HG03108 (cell line): ENCODE measurements around the gene UNC13B.
"Not testable (repeated sequence)": the region's sequence is repeated elsewhere in the genome, so short reads cannot be mapped to it uniquely, and the experiment has no call there.

Experiments used
- ATAC-seq: cut with Tn5 transposase; IDR thresholded peaks from one replicate; pipeline ENCODE4 v1.9.1; 2021; ENCODE audit warnings: moderate library complexity; ENCODE audit not compliant: unreplicated experiment

The UNC13B gene

DNA sequence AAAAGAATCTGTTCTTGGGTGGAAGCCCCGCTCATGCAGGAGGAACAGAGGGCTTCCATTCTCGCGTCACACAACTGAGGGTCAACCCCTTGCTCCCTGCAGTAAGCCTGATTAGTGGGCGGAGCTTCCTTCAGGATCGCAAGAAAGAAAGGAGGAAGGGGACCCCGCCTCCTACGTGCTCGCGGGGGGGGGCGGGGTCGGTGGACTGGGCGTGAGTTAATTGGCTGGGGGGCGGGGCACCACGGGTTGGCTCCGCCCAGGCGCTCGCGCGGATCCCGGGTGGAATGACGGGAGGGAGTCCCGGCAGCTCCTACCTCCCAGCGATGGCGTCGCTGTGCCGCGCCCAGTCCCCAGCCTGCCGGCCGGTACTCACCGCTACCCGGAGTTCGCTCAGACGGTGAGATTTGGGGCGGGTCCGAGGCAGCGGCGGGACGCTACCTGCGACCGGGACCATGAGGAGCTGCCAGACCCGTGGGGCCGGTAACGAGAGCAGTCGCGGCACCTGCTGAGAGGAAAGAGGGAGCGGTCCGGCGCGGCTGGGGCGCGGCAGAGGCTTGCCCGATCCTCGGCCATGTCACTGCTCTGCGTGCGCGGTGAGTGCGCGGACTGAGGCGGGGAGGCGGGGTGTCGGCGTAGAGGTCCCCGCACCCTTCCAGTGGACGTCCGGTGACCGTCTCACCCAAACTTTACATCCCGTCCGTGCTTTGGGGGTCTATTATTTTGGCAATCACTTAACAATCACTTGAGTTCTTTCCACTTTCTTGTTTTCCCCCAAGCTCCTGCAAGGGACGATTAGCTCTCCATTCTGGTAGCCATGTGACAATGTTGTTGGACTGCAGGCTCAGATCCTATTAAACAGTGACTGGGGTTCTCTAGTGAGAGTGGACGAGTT, at the start of gene UNC13B:
TSS of gene UNC13B (plus strand) at position 297 of the 892 bp plus-strand sequence. CDS start at position 572, 275 bp downstream.
- ATAC-seq, result peak; percentile 61

DNA sequence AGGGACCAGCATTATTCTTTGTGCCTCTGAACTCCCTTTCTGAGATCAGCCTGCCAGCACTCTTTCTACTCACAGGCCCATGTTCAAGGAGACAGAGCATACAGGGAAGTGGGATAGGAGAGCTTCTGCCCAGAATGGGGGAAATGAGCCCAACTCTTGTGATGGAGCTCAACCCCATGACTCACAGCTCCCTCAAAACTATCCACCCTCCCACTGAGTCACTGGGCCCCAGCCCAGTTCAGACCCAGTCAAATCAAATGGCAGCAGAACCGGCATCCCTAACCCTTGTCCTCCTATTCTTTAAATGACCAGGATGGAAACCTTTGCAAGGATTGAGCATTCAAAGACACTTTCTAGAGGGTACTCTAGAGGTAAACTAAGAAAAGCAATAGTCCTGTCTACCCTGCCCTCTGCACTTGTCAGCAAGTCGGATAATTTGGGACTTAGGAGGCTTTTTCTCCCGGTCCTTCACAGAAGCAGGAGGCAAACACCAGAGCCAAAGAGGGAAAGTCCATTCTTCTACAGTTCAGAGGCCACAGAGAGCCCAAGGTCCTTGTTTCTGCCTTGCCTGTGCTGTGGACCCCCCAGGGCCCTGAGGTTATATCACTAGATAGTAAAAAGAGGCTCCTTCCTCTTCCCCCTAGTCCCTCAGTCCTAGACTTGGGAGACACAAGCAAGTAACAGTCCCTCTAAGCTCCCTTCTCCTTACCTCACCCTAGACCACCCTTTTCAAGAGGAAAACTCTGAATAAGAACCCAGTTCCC, 49.4 kb upstream of the UNC13B start:
- no peak for ATAC-seq

DNA sequence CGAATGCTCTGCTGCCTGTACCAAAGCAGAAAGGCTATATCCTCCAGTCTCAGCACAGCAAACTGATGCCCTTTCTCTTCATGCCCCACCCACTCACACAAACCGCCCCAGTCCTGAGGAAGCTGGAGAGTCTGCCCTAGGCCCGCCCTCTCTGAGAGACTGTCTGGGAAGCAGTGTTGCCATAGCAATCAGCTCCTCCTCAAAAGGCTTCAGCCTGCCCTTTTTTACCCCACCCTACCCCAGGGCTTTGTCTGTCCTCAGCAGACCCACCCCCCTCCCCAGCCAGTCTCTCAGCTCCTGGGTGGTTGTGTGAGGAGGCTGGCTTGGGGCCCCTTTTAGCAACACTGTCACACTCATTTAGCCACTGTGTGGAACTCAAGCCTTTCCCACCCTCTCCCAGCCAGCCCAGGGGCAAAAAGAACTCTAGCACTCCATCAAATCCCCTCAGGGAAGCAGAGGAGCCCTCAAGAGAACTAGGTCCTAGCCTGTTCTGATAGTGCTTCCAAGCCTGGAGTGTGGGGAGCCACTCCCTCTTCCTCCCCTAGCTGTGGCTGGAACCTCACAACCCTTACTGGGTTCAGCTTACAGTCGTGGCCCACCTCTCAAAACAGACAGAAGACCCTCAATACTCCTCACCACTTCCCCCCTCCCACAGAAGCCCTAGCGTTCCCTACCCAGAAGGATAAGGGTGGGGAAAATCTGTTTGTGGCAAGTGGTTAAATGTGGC, 47.5 kb upstream of the UNC13B start:
- ATAC-seq, result no peak

DNA sequence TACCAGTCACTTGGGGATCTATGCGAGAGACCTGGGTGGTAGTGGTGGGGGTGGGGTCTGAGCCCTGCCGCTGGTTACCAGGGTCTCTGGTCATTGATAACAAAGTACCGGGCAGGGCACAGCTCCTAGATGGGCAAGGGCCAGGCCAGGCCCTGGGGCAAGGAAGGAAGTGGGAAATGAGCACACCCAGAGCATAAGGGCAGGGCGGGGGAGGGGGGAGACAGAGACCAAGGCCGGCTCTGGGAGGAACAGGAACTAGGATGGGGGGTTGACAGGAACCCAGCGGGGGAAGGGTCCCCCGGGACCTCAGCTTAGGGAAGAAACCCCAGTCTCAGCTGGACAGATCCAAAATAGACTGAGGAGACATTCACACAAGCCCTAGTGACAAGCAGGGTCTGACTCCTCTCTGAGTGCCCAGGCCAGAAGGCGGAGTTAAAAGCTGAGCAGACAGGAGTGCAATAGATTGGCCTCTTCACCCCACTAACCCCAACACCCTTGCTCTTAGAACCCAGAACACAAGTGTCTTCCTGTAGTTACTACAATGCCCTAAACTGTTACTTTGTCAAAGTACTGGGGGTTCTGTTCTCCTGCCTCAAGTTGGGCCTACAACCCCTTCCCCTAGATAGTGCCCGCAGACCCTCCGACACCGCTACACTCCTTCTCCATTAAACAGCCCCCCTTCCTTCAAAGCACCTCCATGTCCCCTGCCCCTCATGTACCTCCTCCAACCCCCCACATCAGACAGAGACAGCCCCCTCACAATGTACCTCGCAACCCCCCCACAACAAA, 46.8 kb upstream of the UNC13B start:
- ATAC-seq, result no peak

DNA sequence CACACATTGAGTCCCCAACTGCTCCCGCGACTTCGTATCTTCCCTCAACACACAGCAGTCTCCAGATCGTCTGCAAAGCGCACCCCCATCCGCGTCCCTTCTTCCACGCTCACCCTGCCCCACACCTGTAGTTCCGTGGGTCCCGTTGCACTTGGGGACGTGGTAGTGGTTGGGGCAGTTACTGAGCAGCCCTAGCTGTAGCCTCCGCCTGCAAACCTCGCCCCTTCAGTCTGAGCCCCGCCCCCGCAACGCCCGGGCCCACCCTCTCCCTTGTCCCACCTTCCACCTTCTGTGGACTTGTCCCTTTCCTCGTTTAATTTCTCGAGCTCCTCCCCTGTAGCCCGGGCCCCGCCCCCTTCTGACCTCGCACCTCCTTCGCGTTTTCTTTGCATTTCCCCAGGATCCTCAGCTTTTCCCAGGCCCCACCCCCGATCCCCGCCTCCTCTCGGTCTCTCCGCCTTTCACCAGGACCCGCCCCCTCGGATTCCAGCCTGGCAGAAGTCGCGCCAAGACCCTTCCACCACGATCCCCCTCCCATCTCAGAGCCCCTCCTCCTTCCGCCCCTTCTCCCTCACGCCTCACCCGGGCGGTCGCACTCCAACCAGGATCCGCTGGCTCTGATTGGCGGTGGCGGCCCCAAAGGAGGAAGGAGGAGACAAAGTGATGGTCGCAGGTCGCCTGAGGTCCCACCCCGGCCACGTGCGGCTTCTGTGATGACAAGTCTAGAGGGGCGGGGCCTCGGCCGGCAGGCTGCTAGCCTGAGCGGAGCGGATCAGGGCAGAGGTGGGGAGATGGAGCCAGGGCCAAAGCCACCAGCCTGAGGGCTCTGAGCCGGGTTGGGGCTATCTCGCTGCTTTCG, 45.9 kb upstream of the UNC13B start, which contains the start of gene ATOSB:
TSS of gene ATOSB (minus strand) at position 183 of the 859 bp plus-strand sequence. CDS start 7,588 bp downstream, outside the sequence.
- ATAC-seq, result peak; percentile 42

DNA sequence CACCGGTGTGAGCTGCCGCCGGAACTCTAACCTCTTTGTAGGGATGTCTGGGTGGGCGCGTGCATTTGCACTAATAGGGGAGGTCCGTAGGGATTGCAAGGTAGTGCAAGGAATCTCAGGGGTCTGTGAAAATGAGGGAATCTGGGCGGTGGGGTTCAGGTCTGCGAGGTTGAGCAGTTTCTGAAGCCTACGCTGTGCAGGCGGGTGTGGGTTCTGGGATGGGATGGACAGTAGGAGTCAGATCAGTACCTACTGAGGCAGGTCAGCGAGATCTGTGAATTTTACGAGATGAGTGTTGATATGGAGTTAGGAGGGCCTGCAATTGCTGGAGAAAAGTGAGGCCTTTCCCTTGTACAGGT, 45.3 kb upstream of the UNC13B start:
- ATAC-seq, result no peak

DNA sequence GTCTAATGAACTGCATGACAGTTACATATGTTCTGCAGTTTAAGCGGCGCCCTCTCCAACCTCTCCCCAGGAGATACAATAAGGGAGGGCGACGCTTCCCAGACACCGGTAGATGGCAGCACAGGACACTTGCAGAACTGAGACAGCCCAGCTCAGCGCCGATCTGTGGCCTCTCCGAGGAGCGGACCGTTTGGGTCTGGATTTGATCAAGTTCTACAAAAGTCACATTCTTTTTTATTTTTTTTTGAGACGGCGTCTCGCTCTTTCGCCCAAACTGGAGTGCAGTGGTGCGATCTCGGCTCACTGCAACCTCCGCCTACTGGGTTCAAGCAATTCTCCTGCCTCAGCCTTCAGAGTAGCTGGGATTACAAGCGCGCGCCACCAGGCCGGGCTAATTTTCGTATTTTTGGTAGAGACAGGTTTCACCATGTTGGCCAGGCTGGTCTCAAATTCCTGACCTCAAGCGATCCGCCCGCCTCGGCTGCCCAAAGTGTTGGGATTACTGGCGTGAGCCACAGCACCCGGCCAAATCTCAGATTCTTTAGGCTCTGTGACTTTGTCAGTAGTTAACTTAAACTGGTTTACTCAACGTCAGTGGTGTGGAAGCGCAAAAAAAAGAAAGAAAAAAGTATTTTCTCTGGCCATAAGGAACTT, 44.8 kb upstream of the UNC13B start:
- peak; percentile 42 for ATAC-seq

DNA sequence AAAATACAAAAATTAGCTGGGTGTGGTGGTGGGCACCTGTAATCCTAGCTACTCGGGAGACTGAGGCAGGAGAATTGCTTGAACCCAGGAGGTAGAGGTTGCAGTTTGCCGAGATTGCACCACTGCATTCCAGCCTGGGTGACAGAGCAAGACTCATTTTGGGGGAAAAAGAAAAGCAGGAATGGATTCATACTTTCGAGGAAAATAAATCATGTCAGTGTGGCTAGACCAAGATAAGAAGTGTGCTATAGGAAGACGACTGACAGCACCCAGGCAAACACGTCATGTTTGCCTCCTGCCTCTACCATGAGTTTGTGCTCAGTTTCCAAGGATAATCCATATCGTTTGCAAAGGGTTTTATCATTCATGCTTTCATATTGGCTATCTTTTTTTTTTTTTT, 26.9 kb upstream of the UNC13B start:
- no peak for ATAC-seq

DNA sequence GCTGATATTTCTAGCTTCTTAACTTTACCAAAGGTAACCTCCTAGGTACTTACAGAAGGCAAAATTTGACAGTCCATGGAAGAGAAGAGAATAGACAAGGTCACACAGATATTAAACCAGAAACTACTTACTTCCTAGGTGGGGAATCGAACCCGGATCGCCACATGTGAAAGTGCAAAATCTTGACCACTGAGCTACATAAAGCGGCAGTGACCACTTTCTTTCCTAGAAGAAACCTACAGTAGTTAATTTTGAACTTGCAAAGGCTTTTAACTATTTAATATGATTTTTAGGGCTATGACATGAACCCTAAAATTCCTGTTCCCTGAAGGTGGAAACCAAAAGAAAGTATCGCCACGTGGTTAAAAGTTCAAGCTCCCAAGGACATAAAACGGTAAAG, 25.8 kb upstream of the UNC13B start:
- no peak for ATAC-seq

DNA sequence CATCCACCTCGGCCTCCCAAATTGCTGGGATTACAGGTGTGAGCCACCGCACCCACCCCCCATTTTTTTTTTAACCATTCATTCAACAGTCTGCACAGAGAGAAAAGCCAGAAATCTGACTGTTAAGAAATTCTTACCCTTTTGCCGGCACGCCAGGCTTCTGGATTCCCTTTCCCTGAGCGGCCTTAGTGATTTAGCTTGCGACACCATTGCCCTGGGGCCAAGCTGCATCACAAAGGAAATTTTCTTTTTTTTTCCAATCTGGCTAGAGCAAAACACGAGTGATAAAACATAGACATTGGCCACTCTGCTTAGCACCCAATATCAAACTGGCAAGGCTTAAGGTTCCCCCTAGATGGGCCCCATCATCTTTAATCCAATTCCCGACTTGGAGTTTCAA, 24.9 kb upstream of the UNC13B start:
- ATAC-seq, result no peak

DNA sequence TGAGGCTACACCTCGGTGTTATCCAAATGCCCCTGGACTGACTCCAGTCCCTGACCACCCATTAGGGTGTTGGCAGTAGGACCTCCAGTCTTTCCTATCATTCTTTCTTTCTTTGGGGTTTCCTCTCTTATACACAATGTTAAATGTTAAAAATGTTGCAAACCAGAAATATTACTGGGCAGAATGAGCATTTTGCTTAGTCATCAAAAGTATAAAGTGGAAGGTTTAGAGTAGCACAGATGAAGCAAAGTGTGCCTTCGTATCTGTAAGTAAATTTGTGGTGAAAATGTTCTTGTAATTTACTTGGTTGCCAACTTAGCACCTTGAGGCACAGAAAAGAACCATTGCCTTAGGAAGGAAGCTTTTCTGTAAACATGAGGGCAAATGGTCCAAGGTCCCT, 21.7 kb upstream of the UNC13B start:
- no peak for ATAC-seq

DNA sequence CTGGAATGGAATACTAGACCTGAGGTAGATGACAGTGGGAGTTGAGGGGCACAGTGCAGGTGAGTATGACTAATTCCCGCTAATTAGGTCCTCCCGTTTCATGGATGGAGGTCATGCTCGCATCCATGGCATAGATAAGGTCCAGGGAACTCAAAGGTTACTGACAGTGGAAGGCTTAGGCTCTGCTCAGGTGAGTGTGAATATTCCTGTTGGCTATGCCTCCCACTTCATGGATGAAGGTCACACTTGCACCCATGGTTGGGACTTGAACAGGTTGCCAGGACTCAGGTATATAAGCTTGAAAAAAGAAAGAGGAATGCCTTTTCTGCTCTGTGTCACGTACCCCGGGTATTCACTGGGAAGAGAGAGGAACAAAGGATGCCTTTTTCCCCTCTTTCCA, 19.8 kb upstream of the UNC13B start:
- ATAC-seq, result no peak

DNA sequence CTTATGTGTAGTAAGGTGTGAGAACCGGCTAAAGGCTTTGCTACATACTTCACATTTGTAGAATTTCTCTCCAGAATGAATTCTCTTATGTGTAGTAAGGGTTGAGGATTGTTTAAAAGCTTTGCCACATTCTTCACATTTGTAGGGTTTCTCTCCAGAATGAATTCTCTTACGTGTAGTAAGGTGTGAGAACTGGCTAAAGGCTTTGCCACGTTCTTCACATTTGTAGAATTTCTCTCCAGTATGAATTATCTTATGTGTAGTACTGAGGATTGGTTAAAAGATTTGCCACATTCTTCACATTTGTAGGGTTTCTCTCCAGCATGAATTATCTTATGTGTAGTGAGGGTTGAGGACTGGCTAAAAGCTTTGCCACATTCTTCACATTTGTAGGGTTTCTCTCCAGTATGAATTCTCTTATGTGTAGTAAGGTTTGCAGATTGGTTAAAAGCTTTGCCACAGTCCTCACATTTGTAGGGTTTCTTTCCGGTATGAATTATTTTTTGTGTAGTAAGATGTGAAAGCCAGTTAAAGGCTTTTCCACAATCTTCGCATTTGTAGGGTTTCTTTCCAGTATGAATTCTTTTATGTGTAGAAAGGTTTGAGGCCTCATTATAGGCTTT, 13.8 kb upstream of the UNC13B start:
- ATAC-seq, result not testable (repeated sequence)

DNA sequence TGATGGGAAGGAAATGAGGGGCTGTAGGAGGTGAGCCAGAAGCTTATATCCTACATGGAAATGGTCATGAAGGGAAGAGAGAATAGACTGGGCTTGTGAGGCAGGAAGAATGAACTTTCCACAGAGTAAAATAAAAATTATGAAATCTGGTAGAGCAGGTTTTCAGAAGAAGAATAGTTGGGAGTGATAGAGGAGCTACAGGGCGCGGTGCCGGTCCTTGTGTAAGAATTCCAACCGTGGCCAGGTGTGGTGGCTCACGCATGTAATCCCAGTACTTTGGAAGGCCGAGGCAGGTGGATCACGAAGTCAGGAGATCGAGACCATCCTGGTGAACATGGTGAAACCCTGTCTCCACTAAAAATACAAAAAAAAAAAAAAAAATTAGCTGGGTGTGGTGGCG, 8.9 kb upstream of the UNC13B start:
- ATAC-seq, result no peak

DNA sequence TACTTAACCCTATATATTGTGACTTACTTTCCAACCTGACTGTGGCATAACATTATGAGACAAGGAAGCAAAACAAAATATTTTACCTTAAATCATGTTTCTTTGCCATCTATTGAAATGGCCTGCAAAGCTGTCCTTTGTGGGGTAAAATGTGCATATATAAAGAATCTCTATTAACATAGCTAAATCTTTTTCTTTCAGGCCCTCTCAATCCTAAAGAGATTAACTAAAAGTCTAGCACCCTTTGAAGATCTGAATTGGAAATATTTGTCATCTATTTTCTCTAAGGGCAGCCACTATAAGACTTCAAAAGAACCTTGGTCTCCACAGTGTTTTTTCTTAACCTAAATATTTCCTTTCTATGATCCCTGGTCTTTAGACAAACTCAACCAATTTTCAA, 5.0 kb upstream of the UNC13B start:
- ATAC-seq, result no peak

DNA sequence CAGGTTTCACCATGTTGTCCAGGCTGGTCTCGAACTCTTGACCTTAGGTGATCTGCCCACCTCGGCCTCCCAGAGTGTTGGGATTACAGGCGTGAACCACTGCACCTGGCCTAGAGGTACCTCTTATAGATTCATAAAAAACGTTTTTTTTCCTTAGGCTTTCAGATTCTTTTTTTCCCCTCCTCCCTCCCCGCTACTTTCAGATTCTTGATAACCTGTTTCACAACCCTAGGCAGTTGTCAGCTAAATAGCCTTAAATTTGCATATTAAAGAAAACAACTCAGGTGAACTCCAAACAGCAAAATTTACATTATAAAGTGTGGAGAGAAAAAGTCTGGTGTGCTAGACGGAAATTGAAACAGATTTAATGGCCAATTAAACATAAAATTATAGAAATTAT, 4.0 kb upstream of the UNC13B start:
- ATAC-seq, result not testable (repeated sequence)

DNA sequence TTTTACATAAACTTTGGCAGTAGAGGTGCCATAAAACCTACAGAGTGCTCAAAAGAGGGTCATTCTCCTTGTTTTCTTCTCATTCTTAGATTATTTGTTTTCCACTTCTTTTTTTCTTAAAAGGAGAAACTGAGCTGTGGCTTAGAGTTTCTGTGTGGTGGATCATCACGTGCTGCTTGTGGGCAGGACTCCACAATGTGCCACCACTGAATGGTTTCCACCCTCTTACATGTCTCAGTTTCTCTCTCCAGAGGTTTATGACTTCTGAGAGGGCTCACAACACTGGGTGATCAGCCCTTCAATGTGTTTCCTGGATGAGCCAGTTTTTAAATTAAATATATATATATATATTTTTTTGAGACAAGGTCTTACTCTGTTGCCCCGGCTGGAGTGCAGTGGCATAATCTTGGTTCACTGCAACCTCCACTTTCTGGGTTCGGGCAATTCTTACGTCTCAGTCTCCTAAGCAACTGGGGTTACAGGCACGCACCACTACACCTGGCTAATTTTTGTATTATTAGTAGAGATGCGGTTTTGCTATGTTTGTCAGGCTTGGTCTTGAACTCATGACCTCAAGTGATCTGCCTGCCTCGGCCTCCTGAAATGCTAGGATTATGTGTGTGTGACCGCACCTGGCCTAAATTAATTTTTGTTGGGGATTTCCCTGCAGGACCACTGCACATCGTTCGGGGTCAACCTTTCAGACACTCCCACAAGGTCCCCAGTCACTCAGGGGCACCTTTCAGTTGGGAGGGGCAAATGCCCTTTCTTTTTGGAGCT, 3.1 kb upstream of the UNC13B start:
- no peak for ATAC-seq
